NCI-H1417 (cell line): ENCODE data around the gene IQCB1.
"Not testable (repeated sequence)": the region's sequence is repeated elsewhere in the genome, so short reads cannot be mapped to it uniquely, and the experiment has no call there.

Experiments
- DNase-seq, 3 experiments: peaks; one replicate each; lab custom pipeline; 2025; lab: John Stamatoyannopoulos, UW

Gene IQCB1

GRCh38 chr3:121803771-121804320 is 31.0 kb downstream of the IQCB1 start:
- no peak for DNase-seq

GRCh38 chr3:121800906-121801305 is 34.0 kb downstream of the IQCB1 start:
- no peak for DNase-seq

GRCh38 chr3:121796970-121797369 is 37.9 kb downstream of the IQCB1 start:
- DNase-seq, result no peak

GRCh38 chr3:121794264-121794983 is 40.4 kb downstream of the IQCB1 start:
- DNase-seq, result no peak

GRCh38 chr3:121793078-121793477 is 41.8 kb downstream of the IQCB1 start:
- no peak for DNase-seq

- DNase-seq, result no peak
These were observed 48.4 kb downstream of the IQCB1 start for GRCh38 chr3:121786485-121786884.

- not testable (repeated sequence) for DNase-seq
These were observed 52.1 kb downstream of the IQCB1 start for GRCh38 chr3:121782784-121783183.

- no peak for DNase-seq
These were observed 53.2 kb downstream of the IQCB1 start for GRCh38 chr3:121781611-121782010.

GRCh38 chr3:121775095-121775494 is 59.8 kb downstream of the IQCB1 start:
- not testable (repeated sequence) for DNase-seq

GRCh38 chr3:121769246-121769645 is 65.6 kb downstream of the IQCB1 start:
- no peak for DNase-seq

GRCh38 chr3:121768452-121768851 is 66.4 kb downstream of the IQCB1 start:
- no peak for DNase-seq

- DNase-seq, result no peak
These were observed 75.2 kb downstream of the IQCB1 start for GRCh38 chr3:121759541-121760202.

- no peak for DNase-seq
These were observed 76.0 kb downstream of the IQCB1 start for GRCh38 chr3:121758727-121759450.

GRCh38 chr3:121757812-121758545 is 76.9 kb downstream of the IQCB1 start:
- DNase-seq, result no peak

- no peak for DNase-seq
These were observed 77.6 kb downstream of the IQCB1 start for GRCh38 chr3:121757087-121757811.

GRCh38 chr3:121752772-121753171 is 82.1 kb downstream of the IQCB1 start:
- DNase-seq, result no peak

- DNase-seq, result no peak
These were observed 82.6 kb downstream of the IQCB1 start for GRCh38 chr3:121752261-121752660.

GRCh38 chr3:121750087-121750415 is 84.8 kb downstream of the IQCB1 start:
- DNase-seq, result no peak

GRCh38 chr3:121749276-121750086 is 85.4 kb downstream of the IQCB1 start, which contains the start of gene GOLGB1:
Gene GOLGB1 (minus strand): TSS chr3:121749741. CDS start chr3:121730971, 18,770 bp downstream.
- peak; percentile 95 to 100 (median 97) for DNase-seq

GRCh38 chr3:121748680-121749275 is 86.1 kb downstream of the IQCB1 start:
- DNase-seq, result no peak
